H1 (cell line): ENCODE data around the gene ZCCHC9. TPM values are rescaled to one million over a fixed set of nuclear protein-coding genes. Genes with fewer than 3 reads are reported as not detected.
"Not testable (repeated sequence)": the region's sequence is repeated elsewhere in the genome, so short reads cannot be mapped to it uniquely, and the experiment has no call there.

Experiments used
- CTCF ChIA-PET: fragments of 300-600 bp; sonication (Branson Sonifier 250); formaldehyde crosslinking; loops from one replicate; lab custom pipeline; 2021; ENCODE audit not compliant: partially characterized antibody; lab: Charles Lee
- POLR2A ChIA-PET: fragments of 300-600 bp; sonication (Branson Sonifier 250); formaldehyde crosslinking; loops from one replicate; lab custom pipeline; 2021; ENCODE audit warnings: inconsistent platforms; ENCODE audit not compliant: partially characterized antibody; lab: Charles Lee
- DNase-seq, 2 experiments: peaks; one replicate each; pipeline versions ENCODE4 v3.0.0 to v3.0.0-alpha.2; 2010 to 2022; ENCODE audit warnings: low spot score in 2 of 2, low read depth in 1 of 2, mixed read lengths in 1 of 2
- FAIRE-seq: peaks from 2 replicates; lab custom pipeline; 2011; peaks lifted over from hg19 to GRCh38; lab: Jason Lieb, UNC
- H2AFZ ChIP-seq: 2 replicates; pipeline ENCODE4 v1.8.1; 2012; ENCODE audit warnings: low read length, inconsistent platforms
- H2AK5ac ChIP-seq: 2 replicates; pipeline ENCODE4 v1.6.1; 2013; ENCODE audit warnings: low read depth, low read length
- H2BK120ac ChIP-seq: replicated peaks from 2 replicates; pipeline ENCODE3; 2013; ENCODE audit warnings: low read depth, low read length, inconsistent platforms
- H2BK12ac ChIP-seq: 2 replicates; pipeline ENCODE4 v1.6.1; 2013; ENCODE audit warnings: low read depth, low read length
- H2BK15ac ChIP-seq: 2 replicates; pipeline ENCODE4 v1.6.1; 2013; ENCODE audit warnings: low read length
- H2BK20ac ChIP-seq: 2 replicates; pipeline ENCODE4 v1.6.1; 2013; ENCODE audit warnings: low read length
- H2BK5ac ChIP-seq: 2 replicates; pipeline ENCODE4 v1.6.1; 2013; ENCODE audit warnings: low read depth, low read length
- H3K14ac ChIP-seq: 2 replicates; pipeline ENCODE4 v1.6.1; 2013; ENCODE audit warnings: inconsistent platforms; ENCODE audit not compliant: insufficient read length
- H3K18ac ChIP-seq: 2 replicates; pipeline ENCODE4 v1.6.1; 2013; ENCODE audit warnings: low read length; ENCODE audit errors: extremely low read depth
- H3K23ac ChIP-seq: 2 replicates; pipeline ENCODE4 v1.6.1; 2013; ENCODE audit warnings: inconsistent platforms; ENCODE audit not compliant: insufficient read length
- H3K23me2 ChIP-seq: 2 replicates; pipeline ENCODE4 v1.6.1; 2013; ENCODE audit warnings: low read depth, low read length
- H3K27ac ChIP-seq: 2 replicates; pipeline ENCODE4 v1.6.1; 2011; ENCODE audit warnings: low read depth, low read length, inconsistent platforms
- H3K27me3 ChIP-seq, 4 experiments: replicated peaks in 1 of 4; 1 replicate in 1 of 4; 2 replicates in 3 of 4; pipeline versions ENCODE4 v1.6.1 to v1.8.1; 2011 to 2013; ENCODE audit warnings: low read length in 3 of 4, mild to moderate bottlenecking in 3 of 4, inconsistent platforms in 2 of 4, mixed read lengths in 2 of 4, moderate library complexity in 1 of 4; ENCODE audit not compliant: control insufficient read depth in 3 of 4, insufficient read depth in 3 of 4; ENCODE audit errors: extremely low read depth in 1 of 4
- H3K36me3 ChIP-seq, 4 experiments: 2 replicates each; pipeline versions ENCODE4 v1.6.1 to v1.8.1; 2011 to 2013; ENCODE audit warnings: mild to moderate bottlenecking in 4 of 4, low read length in 3 of 4, moderate library complexity in 2 of 4, control low read depth in 1 of 4, inconsistent platforms in 1 of 4; ENCODE audit not compliant: insufficient read depth in 4 of 4, control insufficient read depth in 2 of 4
- H3K4ac ChIP-seq: replicated peaks from 2 replicates; pipeline ENCODE3; 2013; ENCODE audit warnings: low read length, low read depth, mixed read lengths, inconsistent platforms; ENCODE audit not compliant: insufficient read length
- H3K4me1 ChIP-seq, 4 experiments: replicated peaks in 1 of 4; 1 replicate in 1 of 4; 2 replicates in 3 of 4; pipeline versions ENCODE4 v1.6.1 to v1.8.1; 2011 to 2013; ENCODE audit warnings: low read length in 3 of 4, inconsistent platforms in 2 of 4, mixed read lengths in 1 of 4; ENCODE audit not compliant: insufficient read depth in 4 of 4, control insufficient read depth in 3 of 4
- H3K4me2 ChIP-seq, 2 experiments: 2 replicates each; pipeline versions ENCODE4 v1.6.1 to v1.8.1; 2011 to 2013; ENCODE audit warnings: low read depth in 2 of 2, low read length in 2 of 2, control low read depth in 1 of 2, inconsistent platforms in 1 of 2, mild to moderate bottlenecking in 1 of 2; ENCODE audit not compliant: insufficient read depth in 1 of 2
- H3K4me3 ChIP-seq, 4 experiments: fragments of 200-600, 300-600 bp in 1 of 4; sonication (generic), shearing (Covaris generic), sonication (Bioruptor Twin) in 1 of 4; 2 replicates each; pipeline versions ENCODE4 v1.5.1 to v1.8.1; 2011 to 2016; ENCODE audit warnings: low read length in 4 of 4, low read depth in 3 of 4, control low read depth in 2 of 4, inconsistent platforms in 2 of 4, mild to moderate bottlenecking in 2 of 4, mixed read lengths in 1 of 4, moderate library complexity in 1 of 4; ENCODE audit not compliant: insufficient read depth in 2 of 4; ENCODE audit errors: extremely low read depth in 1 of 4
- H3K56ac ChIP-seq: replicated peaks from 2 replicates; pipeline ENCODE3; 2013; ENCODE audit warnings: low read depth, mild to moderate bottlenecking, mixed read lengths, low read length, inconsistent platforms; ENCODE audit not compliant: insufficient read length
- H3K79me1 ChIP-seq: 2 replicates; pipeline ENCODE4 v1.6.1; 2013; ENCODE audit warnings: low read depth, low read length, control low read depth
- H3K79me2 ChIP-seq, 2 experiments: 2 replicates each; pipeline versions ENCODE4 v1.6.1 to v1.8.1; 2012 to 2013; ENCODE audit warnings: low read length in 2 of 2, mild to moderate bottlenecking in 2 of 2, inconsistent platforms in 1 of 2; ENCODE audit not compliant: insufficient read depth in 2 of 2, control insufficient read depth in 1 of 2
- H3K9ac ChIP-seq, 4 experiments: replicated peaks in 1 of 4; 1 replicate in 1 of 4; 2 replicates in 3 of 4; pipeline versions ENCODE4 v1.6.1 to v1.8.1; 2011 to 2013; ENCODE audit warnings: low read depth in 3 of 4, low read length in 3 of 4, control low read depth in 2 of 4, mild to moderate bottlenecking in 2 of 4, moderate library complexity in 2 of 4, inconsistent platforms in 1 of 4; ENCODE audit errors: extremely low read depth in 1 of 4
- H3K9me3 ChIP-seq, 2 experiments: 2 replicates each; pipeline versions ENCODE4 v1.6.1 to v1.8.1; 2012 to 2013; ENCODE audit warnings: mild to moderate bottlenecking in 2 of 2, moderate library complexity in 2 of 2, control low read depth in 1 of 2, inconsistent platforms in 1 of 2, low read depth in 1 of 2, low read length in 1 of 2, mixed read lengths in 1 of 2; ENCODE audit not compliant: insufficient read depth in 2 of 2
- H4K20me1 ChIP-seq, 2 experiments: replicated peaks in 1 of 2; 2 replicates each; pipeline versions ENCODE3 to v1.8.1; 2011 to 2013; ENCODE audit warnings: inconsistent platforms in 2 of 2, low read length in 2 of 2, mild to moderate bottlenecking in 1 of 2; ENCODE audit not compliant: insufficient read depth in 2 of 2, control insufficient read depth in 1 of 2
- H4K5ac ChIP-seq: 2 replicates; pipeline ENCODE4 v1.6.1; 2013; ENCODE audit warnings: low read length, low read depth, mixed read lengths, inconsistent platforms; ENCODE audit not compliant: insufficient read length
- H4K8ac ChIP-seq: 2 replicates; pipeline ENCODE4 v1.8.0; 2013; ENCODE audit warnings: mild to moderate bottlenecking, moderate library complexity, low read length, inconsistent platforms; ENCODE audit not compliant: insufficient read depth; ENCODE audit errors: extremely low read depth
- H4K91ac ChIP-seq: replicated peaks from 2 replicates; pipeline ENCODE3; 2013; ENCODE audit warnings: low read length, mixed read lengths, inconsistent platforms; ENCODE audit not compliant: insufficient read length
- JUND ChIP-seq: IDR thresholded peaks from 2 replicates; pipeline ENCODE4 v1.6.1; 2011; ENCODE audit warnings: mild to moderate bottlenecking, improper control_type of control experiment, low read length
- WGBS, 2 experiments: shearing (Covaris generic) in 1 of 2; methylation state at CpG; one replicate each; pipeline versions ENCODE4 v1.1.6 to v1.1.7; 2013 to 2015; ENCODE audit warnings: low lambda C conversion rate in 2 of 2, mixed read lengths in 2 of 2, inconsistent platforms in 1 of 2, low coverage in 1 of 2, missing lambda C conversion rate in 1 of 2; ENCODE audit not compliant: insufficient replicate concordance in 2 of 2, insufficient coverage in 1 of 2, insufficient read length in 1 of 2; ENCODE audit errors: extremely low coverage in 1 of 2, missing lambda C conversion rate in 1 of 2; 5-methylcytosine and 5-hydroxymethylcytosine counted together
- polyA plus RNA-seq, 7 experiments: library from polyadenylated mRNA; depleted of rRNA in 3 of 7; stranded (reverse) in 5 of 7; unstranded in 2 of 7; fragments of >200 nt in 5 of 7; fragments of 200-250 nt in 2 of 7; gene quantifications; 1 replicate in 5 of 7; 2 replicates in 1 of 7; 4 replicates in 1 of 7; pipeline versions ENCODE4 v1.2.1 to v1.2.3, GENCODE V29; 2011 to 2013; ENCODE audit warnings: missing spikeins in 2 of 7, mixed read lengths in 2 of 7
- total RNA-seq: library from RNA; stranded (reverse); fragmentation: NEBNext Ultra II Directional; extraction: Animal tissue kit (Norgen Biotek cat#: 25700); gene quantifications from 2 replicates; pipeline ENCODE4 v1.2.1, GENCODE V29; 2021

The ZCCHC9 gene
- total and polyA plus RNA-seq, 2 of the 8 experiments (the other 6 are each of a cell fraction or from before 2014, with no cell fraction given) = 10.9 to 33.6 TPM

DNA sequence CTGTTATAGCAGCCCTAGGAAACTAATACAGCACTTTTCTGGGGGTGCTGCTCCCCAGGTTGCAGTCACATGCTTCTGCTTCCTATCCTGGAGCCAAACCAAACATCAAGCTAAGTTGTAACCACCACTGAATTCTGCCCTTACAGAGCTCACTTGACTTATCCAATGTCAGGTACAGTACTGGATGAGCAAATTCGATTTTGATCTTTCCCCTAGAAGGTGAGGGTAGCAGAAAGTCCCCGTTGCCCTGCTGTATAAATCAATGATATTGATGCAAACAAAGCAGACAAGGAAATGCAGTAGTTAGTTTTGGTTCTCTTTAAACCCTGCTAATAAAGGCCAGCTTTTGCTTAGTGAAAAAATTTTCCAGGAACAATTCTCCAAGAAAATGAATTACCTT, 36.4 kb downstream of the ZCCHC9 start:
- TF ChIP-seq JUND = no peak
- H3K27me3 ChIP-seq = no peaks in the 10 kb centered on the region
- no peak overlapping the region for H2AFZ ChIP-seq
- no peaks in the 10 kb centered on the region for H3K79me1 ChIP-seq
- no peak overlapping the region for H2BK20ac ChIP-seq
- ChIA-PET CTCF (no interaction called here), POLR2A (no interaction called here)
- H2BK120ac ChIP-seq = no peak overlapping the region
- no peaks in the 10 kb centered on the region for H3K79me2 ChIP-seq
- H3K36me3 ChIP-seq = no peaks in the 10 kb centered on the region
- H3K4me2 ChIP-seq = no peak overlapping the region
- no peak overlapping the region for H3K23ac ChIP-seq
- no peaks in the 10 kb centered on the region for H3K9me3 ChIP-seq
- H3K27ac ChIP-seq = no peak overlapping the region
- H3K18ac ChIP-seq = no peak overlapping the region
- no peak overlapping the region for H4K5ac ChIP-seq
- no peaks in the 10 kb centered on the region for H4K20me1 ChIP-seq
- H4K8ac ChIP-seq = no peak overlapping the region
- H3K14ac ChIP-seq = no peak overlapping the region
- H3K56ac ChIP-seq = no peak overlapping the region
- no peak overlapping the region for H2AK5ac ChIP-seq
- DNase-seq (no peak), FAIRE-seq (no peak)
- H3K4me3 ChIP-seq = no peak overlapping the region
- H3K4ac ChIP-seq = no peak overlapping the region
- no peak overlapping the region for H3K9ac ChIP-seq
- no peak overlapping the region for H2BK15ac ChIP-seq
- 93% methylated on average over 2 of the region's 2 CpGs; no CpG with 5 or more reads in 1 of the 2 experiments for WGBS, 2 experiments
- H2BK5ac ChIP-seq = no peak overlapping the region
- no peaks in the 10 kb centered on the region for H3K4me1 ChIP-seq
- H3K23me2 ChIP-seq = no peaks in the 10 kb centered on the region; the same call in 1 of the 2 replicates
- H2BK12ac ChIP-seq = no peak overlapping the region
- H4K91ac ChIP-seq = no peak overlapping the region

DNA sequence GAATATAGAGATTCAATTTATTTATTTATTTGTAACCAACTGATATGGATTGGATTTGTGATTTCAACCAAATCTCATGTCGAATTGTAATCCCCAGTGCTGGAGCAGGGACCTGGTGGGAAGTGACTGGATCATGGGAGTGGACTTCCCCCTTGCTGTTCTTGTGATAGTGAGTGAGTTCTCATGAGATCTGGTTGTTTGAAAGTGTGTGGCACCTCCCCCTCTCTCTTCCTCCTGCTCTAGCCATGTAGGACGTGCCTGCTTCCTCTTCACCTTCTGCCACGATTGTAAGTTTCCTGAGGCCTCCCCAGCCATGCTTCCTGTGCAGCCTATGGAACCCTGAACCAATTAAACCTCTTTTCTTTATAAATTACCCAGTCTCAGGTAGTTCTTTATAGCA, 36.8 kb downstream of the ZCCHC9 start:
- H3K27me3 ChIP-seq, H3K4me1 ChIP-seq, DNase-seq, FAIRE-seq, H3K4me2 ChIP-seq, H2AK5ac ChIP-seq, H3K14ac ChIP-seq, H4K20me1 ChIP-seq, H4K8ac ChIP-seq, H2BK20ac ChIP-seq, H2BK120ac ChIP-seq, H3K23me2 ChIP-seq, H3K79me2 ChIP-seq, H4K91ac ChIP-seq, H3K9me3 ChIP-seq, H4K5ac ChIP-seq, H3K4ac ChIP-seq, H3K4me3 ChIP-seq, H3K36me3 ChIP-seq, POLR2A ChIA-PET, H2BK15ac ChIP-seq, H3K27ac ChIP-seq, H3K23ac ChIP-seq, H2BK5ac ChIP-seq, H2AFZ ChIP-seq, H3K79me1 ChIP-seq, H3K9ac ChIP-seq, H3K18ac ChIP-seq, H3K56ac ChIP-seq, CTCF ChIA-PET, H2BK12ac ChIP-seq: not testable (repeated sequence)
- 98% methylated on average over 3 of the region's 3 CpGs; no CpG with 5 or more reads in 1 of the 2 experiments for WGBS, 2 experiments
